NCI-H1048 (cell line): ENCODE data around the gene FGFRL1.
A peak's percentile ranks its signal among the peaks of the same experiment; 100 is the strongest.

Experiments used
- DNase-seq: peaks from one replicate; lab custom pipeline; 2025; lab: John Stamatoyannopoulos, UW

The FGFRL1 gene, protein sequence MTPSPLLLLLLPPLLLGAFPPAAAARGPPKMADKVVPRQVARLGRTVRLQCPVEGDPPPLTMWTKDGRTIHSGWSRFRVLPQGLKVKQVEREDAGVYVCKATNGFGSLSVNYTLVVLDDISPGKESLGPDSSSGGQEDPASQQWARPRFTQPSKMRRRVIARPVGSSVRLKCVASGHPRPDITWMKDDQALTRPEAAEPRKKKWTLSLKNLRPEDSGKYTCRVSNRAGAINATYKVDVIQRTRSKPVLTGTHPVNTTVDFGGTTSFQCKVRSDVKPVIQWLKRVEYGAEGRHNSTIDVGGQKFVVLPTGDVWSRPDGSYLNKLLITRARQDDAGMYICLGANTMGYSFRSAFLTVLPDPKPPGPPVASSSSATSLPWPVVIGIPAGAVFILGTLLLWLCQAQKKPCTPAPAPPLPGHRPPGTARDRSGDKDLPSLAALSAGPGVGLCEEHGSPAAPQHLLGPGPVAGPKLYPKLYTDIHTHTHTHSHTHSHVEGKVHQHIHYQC

GRCh38 chr4:1011022-1011665, at the start of gene FGFRL1:
Gene FGFRL1, plus strand, starts transcription at chr4:1011626. Its CDS starts 860 bp downstream, at chr4:1012486.
- DNase-seq, result peak; percentile 80

DNA sequence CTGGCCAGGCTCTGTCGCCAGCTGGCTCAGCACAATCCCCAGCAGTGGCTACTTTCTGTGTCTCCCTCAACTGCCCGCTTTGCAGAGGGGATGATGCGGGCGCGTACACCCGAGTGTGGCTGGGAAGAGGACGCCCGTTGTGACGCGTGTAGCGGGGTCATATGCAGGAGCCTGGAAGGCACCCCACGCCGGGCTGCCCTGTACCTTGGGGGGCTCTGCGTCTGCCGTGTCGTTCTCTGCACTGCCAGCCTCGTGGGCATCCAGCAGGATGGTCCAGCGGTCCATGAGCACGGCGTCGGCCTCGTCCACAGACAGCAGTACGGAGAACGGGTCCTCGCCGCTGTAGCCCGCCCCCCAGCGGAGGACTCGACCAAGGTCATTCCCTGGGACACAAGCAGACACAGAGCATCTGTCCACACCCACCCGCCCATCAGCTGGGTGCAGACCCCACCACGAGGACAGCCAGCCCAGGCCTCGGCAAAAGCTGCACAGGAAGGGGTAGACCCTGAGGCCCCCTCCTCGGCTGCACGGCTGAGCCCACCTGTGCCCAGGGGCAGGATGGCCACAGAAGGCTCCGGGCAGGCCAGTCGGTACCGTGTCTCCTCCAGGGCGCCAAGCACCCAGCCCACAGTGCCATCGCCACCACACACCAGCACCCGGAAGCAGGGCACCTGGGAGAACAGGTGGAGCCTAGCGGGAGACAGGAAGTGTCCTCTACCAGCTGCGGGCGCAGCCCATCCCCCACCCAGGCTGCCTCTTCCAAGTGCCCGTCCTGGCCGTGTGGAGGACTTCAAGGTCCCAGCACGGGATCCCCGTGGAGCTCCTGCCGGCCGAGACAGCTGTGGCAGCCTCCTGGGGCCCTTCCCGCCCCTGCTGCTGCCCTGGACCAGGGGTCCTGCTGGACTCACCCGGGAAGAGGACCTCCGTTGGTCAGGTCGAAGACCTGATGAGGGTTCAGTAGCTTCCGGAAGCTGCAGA, 48.9 kb upstream of the FGFRL1 start:
- no peak for DNase-seq

GRCh38 chr4:963276-964225, 47.9 kb upstream of the FGFRL1 start:
- no peak for DNase-seq

- no peak for DNase-seq
Observed at GRCh38 chr4:964346-965025, 46.9 kb upstream of the FGFRL1 start.

DNA sequence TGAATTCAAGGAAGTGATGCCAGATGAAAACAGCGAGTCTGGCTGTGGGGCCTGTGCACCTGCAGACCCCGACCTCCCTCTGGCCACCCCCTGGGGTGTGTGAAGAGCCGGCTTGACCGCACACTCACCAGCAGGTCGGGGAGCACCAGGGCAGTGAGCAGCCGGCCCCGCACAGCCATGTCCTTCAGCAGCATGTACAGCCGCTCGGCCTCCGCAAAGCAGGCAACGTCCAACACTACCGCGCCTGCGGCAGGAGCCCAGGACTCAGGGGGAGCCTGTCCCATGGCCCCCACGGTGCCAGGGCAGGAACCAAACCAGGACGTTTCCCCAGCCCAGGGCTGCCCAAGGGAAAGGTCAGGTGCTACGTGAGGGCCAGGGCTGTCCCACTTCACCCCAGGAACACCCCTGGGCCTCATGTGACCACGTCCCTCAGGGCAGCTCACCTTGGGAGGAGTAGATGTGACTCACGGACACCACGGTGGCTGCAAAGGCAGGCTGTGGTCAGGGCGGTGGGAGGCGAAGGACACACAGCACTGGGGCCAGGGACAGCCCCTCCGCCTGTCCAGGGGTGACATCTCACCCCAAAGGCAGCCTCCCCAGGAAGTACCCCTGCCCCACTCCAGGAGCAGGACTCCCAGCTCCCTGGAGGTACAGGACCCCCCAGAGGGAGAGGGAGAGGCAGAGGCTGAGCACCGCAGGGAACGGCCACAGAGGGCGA, 46.2 kb upstream of the FGFRL1 start:
- DNase-seq, result no peak

GRCh38 chr4:965766-966134, 45.7 kb upstream of the FGFRL1 start:
- DNase-seq, result no peak

- no peak for DNase-seq
Observed at GRCh38 chr4:966266-967112, 44.9 kb upstream of the FGFRL1 start.

GRCh38 chr4:967113-968104, 44.0 kb upstream of the FGFRL1 start:
- DNase-seq, result no peak

DNA sequence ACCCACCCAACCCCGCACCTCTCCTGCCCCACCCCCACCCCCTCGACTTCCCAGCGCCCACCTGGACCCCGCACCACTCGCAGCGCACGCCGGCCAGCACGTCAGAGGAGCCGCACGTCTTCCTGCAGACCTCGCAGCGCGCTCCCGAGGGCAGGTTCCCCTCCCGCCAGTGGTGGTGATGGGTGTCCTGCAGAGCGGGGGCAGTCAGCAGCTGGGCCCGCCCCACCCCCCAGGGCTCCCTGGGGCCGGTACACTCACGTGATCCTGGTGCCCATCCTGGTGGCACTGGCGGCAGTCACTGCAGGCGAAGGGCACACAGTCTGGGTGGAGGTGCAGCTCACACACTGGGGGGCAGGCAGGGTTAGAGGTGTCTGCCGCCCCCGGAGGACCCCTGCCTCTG, 43.2 kb upstream of the FGFRL1 start:
- DNase-seq, result no peak

DNA sequence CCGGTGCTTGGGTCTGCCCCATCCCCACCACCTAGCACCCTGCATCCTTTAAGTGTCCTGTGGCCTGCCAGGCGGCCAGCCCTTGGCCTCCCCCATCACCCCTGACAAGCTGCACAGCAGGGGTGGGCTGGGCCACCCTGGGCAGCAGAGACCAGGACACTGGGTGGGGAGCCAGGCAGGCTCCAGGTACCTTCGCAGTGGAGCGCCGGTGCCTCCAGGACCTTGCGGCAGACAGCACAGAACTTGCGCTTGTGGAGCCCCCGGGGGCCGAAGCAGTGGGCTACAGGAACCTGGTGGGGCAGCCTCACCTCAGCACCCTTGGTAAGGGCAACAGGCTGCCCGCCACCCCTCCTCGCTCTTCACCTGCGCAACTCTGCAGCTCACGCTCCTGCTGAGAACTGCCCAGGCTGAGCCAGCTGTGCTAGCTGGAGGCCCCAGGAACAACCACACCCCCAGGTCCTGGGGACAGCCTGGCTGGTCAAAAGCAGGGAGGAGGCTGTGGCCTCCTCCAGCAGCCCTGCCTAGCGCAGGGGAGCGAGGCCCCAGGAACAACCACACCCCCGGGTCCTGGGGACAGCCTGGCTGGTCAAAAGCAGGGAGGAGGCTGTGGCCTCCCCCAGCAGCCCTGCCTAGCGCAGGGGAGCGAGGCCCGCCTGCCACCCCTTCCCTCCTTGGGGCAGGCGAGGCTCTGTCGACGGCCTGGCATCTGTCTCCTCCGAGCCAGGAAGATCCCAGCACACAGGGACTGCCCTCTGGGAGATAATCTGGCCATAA, 42.6 kb upstream of the FGFRL1 start:
- DNase-seq, result no peak

GRCh38 chr4:970046-970745, 41.2 kb upstream of the FGFRL1 start:
- DNase-seq, result no peak

DNA sequence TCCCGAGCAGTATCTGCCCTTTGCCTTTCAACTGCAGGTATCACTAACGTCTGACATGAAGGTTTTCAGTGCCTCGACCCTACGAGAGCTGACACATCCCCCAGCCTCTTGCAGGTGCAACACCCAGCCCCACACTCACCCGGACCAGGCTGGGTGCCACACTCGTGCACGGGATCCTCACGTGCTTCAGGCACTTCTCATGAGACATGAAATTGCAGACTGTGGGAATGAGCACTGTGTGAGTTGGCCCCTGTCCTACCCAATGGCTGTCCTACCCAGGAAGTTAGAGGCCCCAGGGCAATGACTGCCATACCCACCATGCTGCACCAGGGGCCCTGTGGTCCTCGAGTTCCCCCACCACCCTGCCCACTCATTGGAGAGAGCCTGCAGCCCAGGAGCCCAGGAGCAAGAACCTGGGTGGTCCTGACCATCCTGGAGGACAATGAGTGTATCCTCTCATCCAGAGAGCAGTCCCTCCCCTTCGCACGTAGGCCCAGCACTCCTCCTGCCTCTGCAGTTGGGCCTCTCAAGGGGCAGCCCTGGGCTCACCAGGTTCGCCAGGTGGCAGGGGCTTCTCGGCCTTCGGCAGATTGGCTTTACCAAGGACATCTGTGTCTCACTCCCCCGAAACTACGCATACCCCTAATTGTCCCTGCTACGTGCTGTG, 40.4 kb upstream of the FGFRL1 start:
- DNase-seq, result no peak

GRCh38 chr4:971666-972500, 39.5 kb upstream of the FGFRL1 start:
- DNase-seq, result no peak

- DNase-seq, result no peak
Observed at GRCh38 chr4:972651-973424, 38.6 kb upstream of the FGFRL1 start.
